HEK293 (cell line): ENCODE results near the gene CFAP69.

Experiments used
- CTCF ChIA-PET: fragments of 350-600 bp; formaldehyde crosslinking; extraction: SDS; loops from one replicate; lab custom pipeline; 2021; ENCODE audit warnings: antibody characterized with exemption; lab: Yijun Ruan, JAX
- POLR2A ChIA-PET: fragments of 300-600 bp; formaldehyde crosslinking; extraction: SDS; loops from one replicate; lab custom pipeline; 2020; ENCODE audit warnings: antibody characterized with exemption, inconsistent platforms; lab: Yijun Ruan, JAX
- H3K27ac ChIP-seq: fragments of 200-500 bp; sonication (Bioruptor generic); 2 replicates; pipeline ENCODE4 v1.5.1; 2014; ENCODE audit warnings: low read depth, low read length, control low read depth, inconsistent platforms; ENCODE audit errors: extremely low read depth
- H3K36me3 ChIP-seq, 2 experiments: fragments of 200-500 bp in 1 of 2; sonication (Bioruptor generic) in 1 of 2; 1 replicate in 1 of 2; 2 replicates in 1 of 2; pipeline ENCODE4 v1.5.1; 2014 to 2017; ENCODE audit warnings: inconsistent platforms in 2 of 2, low read length in 2 of 2; ENCODE audit not compliant: control insufficient read depth in 2 of 2, insufficient read depth in 1 of 2
- H3K4me1 ChIP-seq: fragments of 200-500 bp; sonication (Bioruptor generic); 2 replicates; pipeline ENCODE4 v1.5.1; 2014; ENCODE audit warnings: mild to moderate bottlenecking, low read length, inconsistent platforms; ENCODE audit not compliant: control insufficient read depth, insufficient read depth
- H3K4me3 ChIP-seq: 2 replicates; pipeline ENCODE4 v1.5.1; 2011; ENCODE audit warnings: low read depth, mild to moderate bottlenecking, control low read depth, low read length, moderate library complexity
- H3K9me3 ChIP-seq: fragments of 200-500 bp; sonication (Bioruptor generic); 2 replicates; pipeline ENCODE4 v1.5.1; 2014; ENCODE audit warnings: low read depth, low read length, inconsistent platforms; ENCODE audit not compliant: control insufficient read depth, insufficient read depth
- ZBTB20 ChIP-seq: fragments of 450-650 bp; formaldehyde crosslinking; IDR thresholded peaks from 2 replicates; pipeline ENCODE4 v1.5.1; 2016; ENCODE audit warnings: missing biosample characterization, missing genetic modification characterization
- ZBTB21 ChIP-seq: fragments of 450-650 bp; formaldehyde crosslinking; IDR thresholded peaks from 2 replicates; pipeline ENCODE4 v1.5.1; 2017; ENCODE audit warnings: missing biosample characterization, missing genetic modification characterization
- ZFHX2 ChIP-seq: fragments of 450-650 bp; formaldehyde crosslinking; conservative IDR thresholded peaks from 2 replicates; pipeline ENCODE4 v1.5.1; 2016; ENCODE audit warnings: missing biosample characterization, missing genetic modification characterization
- ZFP3 ChIP-seq: fragments of 450-650 bp; formaldehyde crosslinking; IDR thresholded peaks from 2 replicates; pipeline ENCODE4 v1.5.1; 2016; ENCODE audit warnings: low read depth, missing biosample characterization, missing genetic modification characterization
- ZNF174 ChIP-seq: fragments of 450-650 bp; formaldehyde crosslinking; IDR thresholded peaks from 2 replicates; pipeline ENCODE4 v1.5.0; 2017; ENCODE audit warnings: missing biosample characterization, mild to moderate bottlenecking, missing genetic modification characterization
- ZNF175 ChIP-seq: fragments of 450-650 bp; formaldehyde crosslinking; IDR thresholded peaks from 2 replicates; pipeline ENCODE4 v1.5.1; 2016; ENCODE audit warnings: missing biosample characterization, missing genetic modification characterization
- ZNF248 ChIP-seq: fragments of 450-650 bp; formaldehyde crosslinking; IDR thresholded peaks from 2 replicates; pipeline ENCODE4 v1.5.1; 2017; ENCODE audit warnings: missing biosample characterization, missing genetic modification characterization
- ZNF274 ChIP-seq, 2 experiments: fragments of 200-500 bp in 1 of 2; fragments of 450-650 bp in 1 of 2; sonication (Bioruptor generic) in 1 of 2; formaldehyde crosslinking in 1 of 2; IDR thresholded peaks; 2 replicates each; pipeline versions ENCODE4 v1.5.1 to v1.6.1; 2014 to 2016; ENCODE audit warnings: borderline replicate concordance in 1 of 2, inconsistent platforms in 1 of 2, low read length in 1 of 2, missing biosample characterization in 1 of 2, missing genetic modification characterization in 1 of 2
- ZNF311 ChIP-seq: fragments of 450-650 bp; formaldehyde crosslinking; IDR thresholded peaks from 2 replicates; pipeline ENCODE4 v1.5.1; 2017; ENCODE audit warnings: missing biosample characterization, missing genetic modification characterization, borderline replicate concordance
- ZNF404 ChIP-seq: fragments of 450-650 bp; formaldehyde crosslinking; IDR thresholded peaks from 2 replicates; pipeline ENCODE4 v1.5.1; 2017; ENCODE audit warnings: missing biosample characterization, missing genetic modification characterization
- ZNF530 ChIP-seq: fragments of 450-650 bp; formaldehyde crosslinking; IDR thresholded peaks from 2 replicates; pipeline ENCODE4 v1.5.1; 2016; ENCODE audit warnings: low read depth, missing biosample characterization, missing genetic modification characterization
- ZNF560 ChIP-seq: fragments of 450-650 bp; formaldehyde crosslinking; IDR thresholded peaks from 2 replicates; pipeline ENCODE4 v1.5.1; 2017; ENCODE audit warnings: missing biosample characterization, missing genetic modification characterization, borderline replicate concordance
- ZNF600 ChIP-seq: fragments of 450-650 bp; formaldehyde crosslinking; IDR thresholded peaks from 2 replicates; pipeline ENCODE4 v1.5.1; 2016; ENCODE audit warnings: missing biosample characterization, missing genetic modification characterization
- ZNF658 ChIP-seq: fragments of 450-650 bp; formaldehyde crosslinking; IDR thresholded peaks from 2 replicates; pipeline ENCODE4; 2016; ENCODE audit warnings: missing biosample characterization, missing genetic modification characterization
- ZNF768 ChIP-seq: fragments of 450-650 bp; formaldehyde crosslinking; IDR thresholded peaks from 2 replicates; pipeline ENCODE4 v1.5.1; 2018; ENCODE audit warnings: missing biosample characterization, mild to moderate bottlenecking, missing genetic modification characterization
- ZSCAN30 ChIP-seq: fragments of 450-650 bp; IDR thresholded peaks from 2 replicates; pipeline ENCODE4 v1.5.1; 2018; ENCODE audit warnings: missing biosample characterization, mild to moderate bottlenecking, missing genetic modification characterization, moderate library complexity
- TF ChIP-seq, protein P1 (sequence below): fragments of 450-650 bp; formaldehyde crosslinking; IDR thresholded peaks from 2 replicates; pipeline ENCODE4 v1.5.1; 2016; ENCODE audit warnings: missing biosample characterization, missing genetic modification characterization
- TF ChIP-seq, protein P2 (sequence below): fragments of 450-650 bp; formaldehyde crosslinking; IDR thresholded peaks from 2 replicates; pipeline ENCODE4 v1.5.1; 2016; ENCODE audit warnings: missing biosample characterization, missing genetic modification characterization

Gene CFAP69

DNA sequence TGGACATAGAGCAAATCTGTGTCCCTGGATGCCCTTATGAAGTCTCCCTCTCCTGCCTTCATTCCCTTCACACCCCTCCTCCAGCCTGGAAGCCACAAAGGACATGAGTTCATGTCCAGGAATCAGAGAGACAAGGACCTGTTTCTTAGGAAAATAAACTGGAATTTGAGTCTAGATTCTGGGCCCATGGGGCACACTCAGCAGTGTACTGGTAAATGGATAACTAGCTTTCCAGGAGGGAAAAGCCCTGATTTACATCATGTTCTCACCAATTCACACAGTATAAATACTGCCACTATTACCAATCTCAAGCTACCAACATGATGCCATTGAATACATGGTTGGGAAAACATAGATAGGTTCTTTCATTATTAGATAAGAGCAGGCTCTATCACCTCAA, 66.2 kb downstream of the CFAP69 start:
- Histone ChIP-seq H3K4me3 (no peak overlapping the region), H3K36me3 (no peaks in the 10 kb centered on the region), H3K9me3 (no peaks in the 10 kb centered on the region), H3K4me1 (no peaks in the 10 kb centered on the region), H3K27ac (no peak overlapping the region)
- ChIA-PET CTCF (interaction anchor here (0.9 to 2.5 kb wide), 2 partner anchors 9 to 111 kb away, joined by 3 to 10 read pairs; no protein-coding TSS in a partner anchor), POLR2A (no interaction called here)
- TF ChIP-seq ZNF530 (tag by site-specific recombination) (no peak), ZNF311 (tag by site-specific recombination) (no peak), ZNF248 (tag by site-specific recombination) (no peak), ZNF600 (tag by site-specific recombination) (no peak), ZNF404 (tag by site-specific recombination) (no peak), ZSCAN30 (no peak), ZNF174 (tag by site-specific recombination) (no peak), ZFP3 (no peak), ZNF175 (tag by site-specific recombination) (no peak)
- TF ChIP-seq, protein P1, sequence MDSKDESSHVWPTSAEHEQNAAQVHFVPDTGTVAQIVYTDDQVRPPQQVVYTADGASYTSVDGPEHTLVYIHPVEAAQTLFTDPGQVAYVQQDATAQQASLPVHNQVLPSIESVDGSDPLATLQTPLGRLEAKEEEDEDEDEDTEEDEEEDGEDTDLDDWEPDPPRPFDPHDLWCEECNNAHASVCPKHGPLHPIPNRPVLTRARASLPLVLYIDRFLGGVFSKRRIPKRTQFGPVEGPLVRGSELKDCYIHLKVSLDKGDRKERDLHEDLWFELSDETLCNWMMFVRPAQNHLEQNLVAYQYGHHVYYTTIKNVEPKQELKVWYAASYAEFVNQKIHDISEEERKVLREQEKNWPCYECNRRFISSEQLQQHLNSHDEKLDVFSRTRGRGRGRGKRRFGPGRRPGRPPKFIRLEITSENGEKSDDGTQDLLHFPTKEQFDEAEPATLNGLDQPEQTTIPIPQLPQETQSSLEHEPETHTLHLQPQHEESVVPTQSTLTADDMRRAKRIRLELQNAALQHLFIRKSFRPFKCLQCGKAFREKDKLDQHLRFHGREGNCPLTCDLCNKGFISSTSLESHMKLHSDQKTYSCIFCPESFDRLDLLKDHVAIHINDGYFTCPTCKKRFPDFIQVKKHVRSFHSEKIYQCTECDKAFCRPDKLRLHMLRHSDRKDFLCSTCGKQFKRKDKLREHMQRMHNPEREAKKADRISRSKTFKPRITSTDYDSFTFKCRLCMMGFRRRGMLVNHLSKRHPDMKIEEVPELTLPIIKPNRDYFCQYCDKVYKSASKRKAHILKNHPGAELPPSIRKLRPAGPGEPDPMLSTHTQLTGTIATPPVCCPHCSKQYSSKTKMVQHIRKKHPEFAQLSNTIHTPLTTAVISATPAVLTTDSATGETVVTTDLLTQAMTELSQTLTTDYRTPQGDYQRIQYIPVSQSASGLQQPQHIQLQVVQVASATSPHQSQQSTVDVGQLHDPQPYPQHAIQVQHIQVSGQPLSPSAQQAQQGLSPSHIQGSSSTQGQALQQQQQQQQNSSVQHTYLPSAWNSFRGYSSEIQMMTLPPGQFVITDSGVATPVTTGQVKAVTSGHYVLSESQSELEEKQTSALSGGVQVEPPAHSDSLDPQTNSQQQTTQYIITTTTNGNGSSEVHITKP (tag by site-specific recombination) = no peak
- TF ChIP-seq, protein P2, sequence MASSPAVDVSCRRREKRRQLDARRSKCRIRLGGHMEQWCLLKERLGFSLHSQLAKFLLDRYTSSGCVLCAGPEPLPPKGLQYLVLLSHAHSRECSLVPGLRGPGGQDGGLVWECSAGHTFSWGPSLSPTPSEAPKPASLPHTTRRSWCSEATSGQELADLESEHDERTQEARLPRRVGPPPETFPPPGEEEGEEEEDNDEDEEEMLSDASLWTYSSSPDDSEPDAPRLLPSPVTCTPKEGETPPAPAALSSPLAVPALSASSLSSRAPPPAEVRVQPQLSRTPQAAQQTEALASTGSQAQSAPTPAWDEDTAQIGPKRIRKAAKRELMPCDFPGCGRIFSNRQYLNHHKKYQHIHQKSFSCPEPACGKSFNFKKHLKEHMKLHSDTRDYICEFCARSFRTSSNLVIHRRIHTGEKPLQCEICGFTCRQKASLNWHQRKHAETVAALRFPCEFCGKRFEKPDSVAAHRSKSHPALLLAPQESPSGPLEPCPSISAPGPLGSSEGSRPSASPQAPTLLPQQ (tag by site-specific recombination) = no peak

DNA sequence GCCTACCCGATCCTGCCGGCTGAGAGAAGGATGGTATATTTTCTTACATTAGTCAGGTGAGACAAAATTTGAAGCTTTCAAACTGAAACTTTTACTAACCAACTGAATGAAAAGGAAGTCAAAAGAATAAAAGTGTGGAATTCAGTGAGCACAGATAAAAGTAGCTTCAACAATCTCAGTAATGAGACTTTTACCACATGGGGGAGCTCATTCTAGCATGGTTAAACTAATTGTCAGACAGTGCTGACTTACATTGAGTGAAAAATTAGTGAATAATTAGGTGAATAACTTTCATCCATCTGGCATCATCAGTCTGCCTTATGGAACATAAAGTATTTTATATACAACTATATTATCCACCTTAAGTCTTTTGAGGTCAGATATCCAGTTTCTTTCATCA, 67.8 kb downstream of the CFAP69 start:
- ChIA-PET CTCF (interaction anchor here (1.1 to 2.5 kb wide), 6 partner anchors 9 to 116 kb away, joined by 3 to 10 read pairs (median 5); no protein-coding TSS in a partner anchor), POLR2A (no interaction called here)
- H3K4me1 ChIP-seq = no peaks in the 10 kb centered on the region
- no peak overlapping the region for H3K27ac ChIP-seq
- no peak overlapping the region for H3K4me3 ChIP-seq
- H3K36me3 ChIP-seq = no peaks in the 10 kb centered on the region
- no peak for TF ChIP-seq ZNF768
- H3K9me3 ChIP-seq = no peaks in the 10 kb centered on the region

DNA sequence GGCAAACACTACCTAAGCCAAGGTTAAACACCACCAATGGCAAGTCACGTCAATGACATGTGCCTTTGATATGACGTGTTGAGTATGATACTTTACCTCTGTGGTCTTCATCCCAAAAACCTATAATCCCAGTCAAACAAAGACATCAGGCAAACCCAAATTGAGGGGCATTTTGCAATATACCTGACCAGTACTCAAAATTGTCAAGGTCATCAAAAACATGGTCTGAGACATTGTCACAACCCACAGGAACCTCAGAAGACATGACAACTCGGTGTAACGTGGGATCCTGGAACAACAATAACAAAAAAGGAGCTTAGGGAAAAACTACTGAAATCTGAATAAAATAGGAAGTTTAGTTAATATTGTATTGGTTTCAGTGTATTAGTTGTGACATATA, 68.9 kb downstream of the CFAP69 start:
- Histone ChIP-seq H3K9me3 (no peaks in the 10 kb centered on the region), H3K4me1 (no peaks in the 10 kb centered on the region), H3K4me3 (no peak overlapping the region), H3K36me3 (no peaks in the 10 kb centered on the region), H3K27ac (no peak overlapping the region)
- TF ChIP-seq ZNF274 (IDR thresholded peaks at IDR 0.05; ENCODE audit: low read length) (no peak), ZNF274 (tag by site-specific recombination; IDR thresholded peaks at IDR 0.05; ENCODE audit: borderline replicate concordance) (no peak), ZNF560 (no peak), ZBTB21 (tag by site-specific recombination) (no peak), ZBTB20 (tag by site-specific recombination) (no peak), ZNF658 (tag by site-specific recombination) (no peak), ZFHX2 (tag by site-specific recombination) (no peak)
- TF ChIP-seq, protein P1 (tag by site-specific recombination) = no peak
- POLR2A ChIA-PET = no interaction called here
- CTCF ChIA-PET = no interaction called here
